M059J (cell line): ENCODE data around the gene GRM1. TPM values are rescaled to one million over a fixed set of nuclear protein-coding genes. Genes with fewer than 3 reads are reported as not detected.

Experiments
- DNase-seq: peaks from one replicate; pipeline ENCODE4 v3.0.0-alpha.2; 2012; ENCODE audit warnings: low read depth
- total RNA-seq: library from RNA; depleted of rRNA; stranded (reverse); fragments of >200 nt; shearing (Covaris generic); gene quantifications from 2 replicates; pipeline ENCODE4 v1.2.3, GENCODE V29; 2014

The GRM1 gene
- total RNA-seq, 1 experiment from 2014 or later: 0.02 TPM

- peak; percentile 65 for DNase-seq
Observed at GRCh38 chr6:146271163-146271562, 242.3 kb downstream of the GRM1 start.

- DNase-seq: no peak
Observed at GRCh38 chr6:146273490-146273889, 244.6 kb downstream of the GRM1 start.

- DNase-seq: no peak
Observed at GRCh38 chr6:146277142-146277541, 248.3 kb downstream of the GRM1 start.

- DNase-seq: no peak
Observed at GRCh38 chr6:146281651-146282362, 252.9 kb downstream of the GRM1 start.

- no peak for DNase-seq
Observed at GRCh38 chr6:146282837-146283236, 254.0 kb downstream of the GRM1 start.

- DNase-seq: no peak
Observed at GRCh38 chr6:146284311-146284710, 255.4 kb downstream of the GRM1 start.

- no peak for DNase-seq
Observed at GRCh38 chr6:146286961-146287360, 258.1 kb downstream of the GRM1 start.

- DNase-seq: no peak
Observed at GRCh38 chr6:146287691-146288369, 259.0 kb downstream of the GRM1 start.

- peak; percentile 89 for DNase-seq
Observed at GRCh38 chr6:146289816-146290588, 261.1 kb downstream of the GRM1 start.

- no peak for DNase-seq
Observed at GRCh38 chr6:146290589-146290901, 261.7 kb downstream of the GRM1 start.

- no peak for DNase-seq
Observed at GRCh38 chr6:146292506-146292905, 263.6 kb downstream of the GRM1 start.

- no peak for DNase-seq
Observed at GRCh38 chr6:146295695-146296094, 266.8 kb downstream of the GRM1 start.

GRCh38 chr6:146297815-146298214 is 269.0 kb downstream of the GRM1 start:
- peak; percentile 47 for DNase-seq

GRCh38 chr6:146300521-146300920 is 271.7 kb downstream of the GRM1 start:
- no peak for DNase-seq

GRCh38 chr6:146301764-146302163 is 272.9 kb downstream of the GRM1 start:
- no peak for DNase-seq

GRCh38 chr6:146302994-146303393 is 274.1 kb downstream of the GRM1 start:
- no peak for DNase-seq

GRCh38 chr6:146304181-146304580 is 275.3 kb downstream of the GRM1 start:
- no peak for DNase-seq

GRCh38 chr6:146305092-146305491 is 276.2 kb downstream of the GRM1 start:
- DNase-seq: no peak

GRCh38 chr6:146305951-146306350 is 277.1 kb downstream of the GRM1 start:
- no peak for DNase-seq

GRCh38 chr6:146310628-146311027 is 281.8 kb downstream of the GRM1 start:
- DNase-seq: no peak

- no peak for DNase-seq
Observed at GRCh38 chr6:146311079-146311478, 282.2 kb downstream of the GRM1 start.

GRCh38 chr6:146312608-146313007 is 283.7 kb downstream of the GRM1 start:
- peak; percentile 31 for DNase-seq
